Measurements from ENCODE around the gene CALM3. TPM values are rescaled to one million over a fixed set of nuclear protein-coding genes. Genes with fewer than 3 reads are reported as not detected.

The CALM3 gene
- total and polyA plus RNA-seq, 2 experiments from 2014 or later, result 237 to 246 TPM

- Histone ChIP-seq H3K9me3 (ENCODE audit: low read depth) (no peaks in the 10 kb centered on the region), H3K79me2 (peaks cover 36% of the 10 kb centered on the region), H3K4me3 (peak overlapping the region; percentile 21), H3K4me1 (ENCODE audit: insufficient read depth) (peaks cover 14% of the 10 kb centered on the region), H3K36me3 (replicated peaks; ENCODE audit: insufficient read depth, low read depth) (no peaks in the 10 kb centered on the region), H3K27ac (peak overlapping the region; percentile 97), H3K9me2 (replicated peaks; ENCODE audit: insufficient read depth) (no peaks in the 10 kb centered on the region), H2AFZ (peak overlapping the region; percentile 62), H4K20me1 (ENCODE audit: insufficient read depth, poor library complexity, severe bottlenecking) (peaks cover 20% of the 10 kb centered on the region), H3K27me3 (no peaks in the 10 kb centered on the region), H3K4me2 (peak overlapping the region; percentile 77)
- WGBS (ENCODE audit: low lambda C conversion rate, missing lambda C conversion rate), result 77% methylated on average over 9 of the region's 9 CpGs
- TF ChIP-seq EZH2 (IDR thresholded peaks at IDR 0.05; ENCODE audit: borderline replicate concordance), result no peak
- no peak for TF ChIP-seq EZH2phosphoT487 (IDR thresholded peaks at IDR 0.05; ENCODE audit: low read depth, severe bottlenecking, unreplicated experiment)
- no peak for TF ChIP-seq CTCF (IDR thresholded peaks at IDR 0.05; ENCODE audit: poor library complexity)
- no peak for DNase-seq (ENCODE audit: low spot score)
Measured at GRCh38 chr19:46599716-46600373, 1.3 kb upstream of the CALM3 start.

- H3K27ac ChIP-seq, result peak overlapping the region; percentile 97
- no peaks in the 10 kb centered on the region for H3K9me3 ChIP-seq (ENCODE audit: low read depth)
- H3K4me2 ChIP-seq, result peak overlapping the region; percentile 77
- no peaks in the 10 kb centered on the region for H3K27me3 ChIP-seq
- H3K36me3 ChIP-seq (replicated peaks; ENCODE audit: insufficient read depth, low read depth), result no peaks in the 10 kb centered on the region
- peaks cover 44% of the 10 kb centered on the region for H3K79me2 ChIP-seq
- H3K9me2 ChIP-seq (replicated peaks; ENCODE audit: insufficient read depth), result no peaks in the 10 kb centered on the region
- DNase-seq (ENCODE audit: low spot score), result peak; percentile 98
- peak overlapping the region; percentile 62 for H2AFZ ChIP-seq
- peak overlapping the region; percentile 21 for H3K4me3 ChIP-seq
- 2% methylated on average over 64 of the region's 93 CpGs for WGBS (ENCODE audit: low lambda C conversion rate, missing lambda C conversion rate)
- TF ChIP-seq EZH2 (IDR thresholded peaks at IDR 0.05; ENCODE audit: borderline replicate concordance) (no peak), EZH2phosphoT487 (IDR thresholded peaks at IDR 0.05; ENCODE audit: low read depth, severe bottlenecking, unreplicated experiment) (no peak), CTCF (IDR thresholded peaks at IDR 0.05; ENCODE audit: poor library complexity) (no peak)
- H3K4me1 ChIP-seq (ENCODE audit: insufficient read depth), result peaks cover 16% of the 10 kb centered on the region
- peaks cover 28% of the 10 kb centered on the region for H4K20me1 ChIP-seq (ENCODE audit: insufficient read depth, poor library complexity, severe bottlenecking)
Measured at GRCh38 chr19:46600384-46601317, 479 bp upstream of the CALM3 start.

GRCh38 chr19:46602392-46603194 is 1.5 kb downstream of the CALM3 start:
- TF ChIP-seq CTCF (IDR thresholded peaks at IDR 0.05; ENCODE audit: poor library complexity) (no peak), EZH2phosphoT487 (IDR thresholded peaks at IDR 0.05; ENCODE audit: low read depth, severe bottlenecking, unreplicated experiment) (no peak), EZH2 (IDR thresholded peaks at IDR 0.05; ENCODE audit: borderline replicate concordance) (no peak)
- Histone ChIP-seq H3K79me2 (peaks cover 61% of the 10 kb centered on the region), H3K4me1 (ENCODE audit: insufficient read depth) (peaks cover 16% of the 10 kb centered on the region), H3K4me3 (peak overlapping the region; percentile 100), H3K36me3 (replicated peaks; ENCODE audit: insufficient read depth, low read depth) (no peaks in the 10 kb centered on the region), H3K9me2 (replicated peaks; ENCODE audit: insufficient read depth) (no peaks in the 10 kb centered on the region), H2AFZ (no peak overlapping the region), H3K27ac (peak overlapping the region; percentile 97), H3K27me3 (no peaks in the 10 kb centered on the region), H4K20me1 (ENCODE audit: insufficient read depth, poor library complexity, severe bottlenecking) (peaks cover 45% of the 10 kb centered on the region), H3K9me3 (ENCODE audit: low read depth) (no peaks in the 10 kb centered on the region), H3K4me2 (peak overlapping the region; percentile 87)
- 21% methylated on average over 23 of the region's 23 CpGs for WGBS (ENCODE audit: low lambda C conversion rate, missing lambda C conversion rate)
- DNase-seq (ENCODE audit: low spot score), result peak; percentile 25
